CD8-positive, alpha-beta T cell (primary cell): ENCODE measurements around the gene METTL2A. TPM values are rescaled to one million over a fixed set of nuclear protein-coding genes. Genes with fewer than 3 reads are reported as not detected.

ENCODE experiments used
- total RNA-seq, 46 experiments: library from RNA in 2 of 46; stranded (reverse) in 2 of 46; gene quantifications; one replicate each; pipeline ENCODE4 v1.2.3 and lab custom pipeline; 2021 to 2026

The METTL2A gene
- total RNA-seq, 2 experiments from 2014 or later: 5.8 to 7.0 TPM

Other genes starting within 250 kb of the METTL2A start
- not detected for gene EFCAB3, start 43.3 kb upstream of the METTL2A start, total RNA-seq
- gene TLK2, start 54.9 kb downstream of the METTL2A start, total RNA-seq: 100 to 1,000 TPM in 1 of 2 experiments, 10 to 100 TPM in 1; 91.1 to 101 TPM
- 1 to 10 TPM; 5.6 to 5.9 TPM for gene MRC2, start 203.8 kb downstream of the METTL2A start, total RNA-seq